ENCODE measurements around the gene PINLYP.

The PINLYP gene

DNA sequence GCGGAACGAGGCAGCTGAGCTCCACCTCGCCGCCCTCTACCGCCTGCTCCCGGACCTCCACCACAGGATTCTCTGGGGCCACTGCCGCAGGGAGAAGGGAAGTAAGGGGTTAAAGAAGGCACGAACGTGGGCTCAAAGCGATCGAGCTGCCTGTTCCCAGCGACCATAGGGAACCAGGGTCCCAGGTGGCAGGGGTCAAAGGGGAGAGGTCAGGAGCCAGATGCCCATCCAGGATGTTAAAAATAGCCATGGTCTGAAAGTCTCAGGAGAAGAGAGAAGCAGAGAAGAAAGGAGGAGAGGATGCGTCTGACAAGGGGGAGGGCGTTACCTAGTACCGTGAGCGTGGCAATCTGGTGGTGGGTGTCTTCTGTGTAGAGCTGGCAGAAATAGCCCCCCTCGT is 51.2 kb downstream of the PINLYP start:
- in situ Hi-C loops (cut with MboI; ENCODE audit: low sequenced_read_pairs): no loop called here

DNA sequence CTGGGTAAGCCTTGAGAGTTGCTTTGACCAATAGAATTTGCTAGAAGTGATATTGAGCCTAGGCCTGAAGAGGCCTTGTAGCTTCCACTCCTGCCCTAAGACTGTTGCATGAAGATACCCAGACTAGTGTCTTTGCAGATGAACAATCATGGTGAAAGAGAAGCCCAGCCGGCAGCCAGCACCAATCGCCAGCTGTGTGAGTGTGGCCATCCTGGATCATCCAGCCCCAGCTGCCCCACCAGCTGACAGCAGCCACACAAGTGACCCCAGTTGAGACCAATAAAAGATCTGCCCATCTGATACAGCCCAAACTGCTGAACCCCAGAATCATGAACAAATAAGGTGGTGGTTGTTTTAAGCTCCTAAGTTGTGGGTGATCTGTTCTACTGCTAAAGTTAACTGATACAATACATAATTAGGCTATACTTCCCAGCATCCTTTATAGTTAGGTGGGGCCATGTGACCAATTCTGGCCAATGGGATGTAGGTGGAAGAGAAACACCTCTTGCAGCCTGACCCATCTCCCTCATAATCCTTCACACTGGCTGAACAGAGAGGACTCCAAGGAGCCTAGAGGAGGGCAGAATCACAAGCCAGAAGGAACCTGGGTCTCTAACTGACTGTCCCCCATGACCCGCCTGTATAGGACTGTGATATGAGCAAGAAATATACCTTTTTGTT is 53.2 kb downstream of the PINLYP start:
- in situ Hi-C loops (cut with MboI; ENCODE audit: low sequenced_read_pairs): no loop called here

GRCh38 chr19:43631491-43631890 is 55.9 kb downstream of the PINLYP start:
- in situ Hi-C loops (cut with MboI; ENCODE audit: low sequenced_read_pairs): no loop called here
